Keratinocyte (primary cell): Measurements from ENCODE around the gene EHBP1. TPM values are rescaled to one million over a fixed set of nuclear protein-coding genes. Genes with fewer than 3 reads are reported as not detected.

Source experiments
- DNase-seq: peaks from one replicate; pipeline ENCODE4 v3.0.0-alpha.2; 2011; ENCODE audit warnings: low read depth, missing footprints, low spot score
- FAIRE-seq: peaks from 2 replicates; lab custom pipeline; 2011; peaks lifted over from hg19 to GRCh38; lab: Jason Lieb, UNC
- H2AFZ ChIP-seq: 2 replicates; pipeline ENCODE4 v1.6.0; 2012; ENCODE audit warnings: low read length, control low read depth, inconsistent platforms; ENCODE audit not compliant: control insufficient read depth
- H3K27ac ChIP-seq: 2 replicates; pipeline ENCODE4 v1.5.1; 2011; ENCODE audit warnings: low read length; ENCODE audit not compliant: control insufficient read depth, insufficient read depth
- H3K27me3 ChIP-seq: 3 replicates; pipeline ENCODE4 v1.6.0; 2011; ENCODE audit warnings: low read length; ENCODE audit not compliant: control insufficient read depth, insufficient read depth; ENCODE audit errors: extremely low read depth
- H3K36me3 ChIP-seq, 2 experiments: 2 replicates in 1 of 2; 3 replicates in 1 of 2; pipeline ENCODE4 v1.5.1; 2011; ENCODE audit warnings: low read length in 2 of 2, mild to moderate bottlenecking in 1 of 2; ENCODE audit not compliant: control insufficient read depth in 2 of 2, insufficient read depth in 2 of 2; ENCODE audit errors: extremely low read depth in 1 of 2
- H3K4me1 ChIP-seq: 3 replicates; pipeline ENCODE4 v1.5.1; 2011; ENCODE audit warnings: low read length; ENCODE audit not compliant: control insufficient read depth, insufficient read depth; ENCODE audit errors: extremely low read depth
- H3K4me2 ChIP-seq: 3 replicates; pipeline ENCODE4 v1.6.0; 2011; ENCODE audit warnings: low read depth, low read length; ENCODE audit not compliant: control insufficient read depth, insufficient read depth; ENCODE audit errors: extremely low read depth
- H3K4me3 ChIP-seq, 3 experiments: fragments of 200-600 bp in 1 of 3; sonication (generic) in 1 of 3; 2 replicates in 2 of 3; 3 replicates in 1 of 3; pipeline ENCODE4 v1.5.1; 2011 to 2016; ENCODE audit warnings: low read length in 3 of 3, mild to moderate bottlenecking in 3 of 3, control low read depth in 2 of 3, inconsistent platforms in 1 of 3, low read depth in 1 of 3, mixed read lengths in 1 of 3, mixed run types in 1 of 3, moderate library complexity in 1 of 3; ENCODE audit not compliant: control insufficient read depth in 2 of 3, insufficient read depth in 2 of 3; ENCODE audit errors: extremely low read depth in 1 of 3
- H3K79me2 ChIP-seq: 2 replicates; pipeline ENCODE4 v1.6.0; 2012; ENCODE audit warnings: low read length; ENCODE audit not compliant: control insufficient read depth, insufficient read depth
- H3K9ac ChIP-seq: 3 replicates; pipeline ENCODE4 v1.6.0; 2011; ENCODE audit warnings: low read length; ENCODE audit not compliant: control insufficient read depth, insufficient read depth; ENCODE audit errors: extremely low read depth
- H3K9me1 ChIP-seq: 3 replicates; pipeline ENCODE4 v1.6.0; 2011; ENCODE audit warnings: low read length; ENCODE audit not compliant: control insufficient read depth, insufficient read depth; ENCODE audit errors: extremely low read depth
- H3K9me3 ChIP-seq: 2 replicates; pipeline ENCODE4 v1.5.1; 2012; ENCODE audit warnings: low read depth, low read length; ENCODE audit not compliant: control insufficient read depth
- H4K20me1 ChIP-seq: 3 replicates; pipeline ENCODE4 v1.6.0; 2011; ENCODE audit warnings: low read length; ENCODE audit not compliant: control insufficient read depth, insufficient read depth; ENCODE audit errors: extremely low read depth
- EZH2 ChIP-seq: IDR thresholded peaks from one replicate; pipeline ENCODE4 v1.6.1; 2012; ENCODE audit warnings: inconsistent platforms, mild to moderate bottlenecking, low read length, moderate library complexity
- dilution Hi-C: fragments of 300-500 bp; cut with MboI; formaldehyde crosslinking; loops from one replicate; pipeline ENCODE4 v1.7.0; 2020; ENCODE audit warnings: low sequenced_read_pairs; ENCODE audit not compliant: extremely low pct_ligation_motif_present
- polyA plus RNA-seq, 5 experiments: library from polyadenylated mRNA; depleted of rRNA in 3 of 5; stranded (reverse) in 3 of 5; stranded (forward) in 1 of 5; unstranded in 1 of 5; fragments of >200 nt; gene quantifications; 1 replicate in 1 of 5; 2 replicates in 3 of 5; 3 replicates in 1 of 5; pipeline versions ENCODE4 v1.2.1 to v1.2.3, GENCODE V29; 2011 to 2012; ENCODE audit warnings: missing spikeins in 2 of 5, low read depth in 1 of 5, low replicate concordance in 1 of 5
- TF ChIP-seq, protein P1 (sequence below), 3 experiments: IDR thresholded peaks in 1 of 3; conservative IDR thresholded peaks in 1 of 3; optimal IDR thresholded peaks in 1 of 3; 2 replicates in 2 of 3; 3 replicates in 1 of 3; pipeline versions ENCODE3 to v1.5.1; 2011; ENCODE audit warnings: low read length in 3 of 3, mild to moderate bottlenecking in 3 of 3, moderate library complexity in 2 of 3, control low read depth in 1 of 3, inconsistent platforms in 1 of 3; ENCODE audit not compliant: insufficient read depth in 2 of 3; ENCODE audit errors: extremely low read depth in 1 of 3

Gene EHBP1
- polyA plus RNA-seq, 1 donor (not counting 4 experiments of a cell fraction or from before 2014, with no cell fraction given) = 59.0 TPM

DNA sequence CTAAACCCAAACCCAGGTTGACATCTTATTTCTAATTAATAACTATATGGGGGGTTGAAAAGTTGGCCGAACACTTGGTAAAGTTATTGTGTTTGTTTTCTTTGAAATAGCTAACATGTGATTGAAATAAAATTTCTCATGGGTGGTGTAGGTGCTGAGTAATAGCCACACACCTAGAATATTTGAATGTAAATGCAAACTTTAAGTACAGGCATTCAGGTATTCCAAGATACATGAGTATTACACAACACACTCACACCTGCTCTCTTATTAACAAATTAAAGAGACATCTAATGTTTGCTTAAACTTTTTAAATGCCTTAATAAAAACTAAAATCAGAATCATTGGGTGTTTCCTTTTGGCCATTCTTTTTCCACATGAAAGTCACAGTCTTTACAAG lies 165.5 kb downstream of the EHBP1 start:
- DNase-seq = no peak
- no peaks in the 10 kb centered on the region for H3K4me1 ChIP-seq
- no peak overlapping the region for H3K9ac ChIP-seq
- H3K27ac ChIP-seq = peak overlapping the region; percentile 28
- no peaks in the 10 kb centered on the region for H4K20me1 ChIP-seq
- no peak overlapping the region for H2AFZ ChIP-seq
- H3K4me2 ChIP-seq = no peak overlapping the region
- H3K27me3 ChIP-seq = no peaks in the 10 kb centered on the region
- no peak for FAIRE-seq
- no peaks in the 10 kb centered on the region for H3K79me2 ChIP-seq
- no peaks in the 10 kb centered on the region for H3K9me1 ChIP-seq
- dilution Hi-C loops = no loop called here
- no peak for TF ChIP-seq EZH2
- TF ChIP-seq, protein P1, sequence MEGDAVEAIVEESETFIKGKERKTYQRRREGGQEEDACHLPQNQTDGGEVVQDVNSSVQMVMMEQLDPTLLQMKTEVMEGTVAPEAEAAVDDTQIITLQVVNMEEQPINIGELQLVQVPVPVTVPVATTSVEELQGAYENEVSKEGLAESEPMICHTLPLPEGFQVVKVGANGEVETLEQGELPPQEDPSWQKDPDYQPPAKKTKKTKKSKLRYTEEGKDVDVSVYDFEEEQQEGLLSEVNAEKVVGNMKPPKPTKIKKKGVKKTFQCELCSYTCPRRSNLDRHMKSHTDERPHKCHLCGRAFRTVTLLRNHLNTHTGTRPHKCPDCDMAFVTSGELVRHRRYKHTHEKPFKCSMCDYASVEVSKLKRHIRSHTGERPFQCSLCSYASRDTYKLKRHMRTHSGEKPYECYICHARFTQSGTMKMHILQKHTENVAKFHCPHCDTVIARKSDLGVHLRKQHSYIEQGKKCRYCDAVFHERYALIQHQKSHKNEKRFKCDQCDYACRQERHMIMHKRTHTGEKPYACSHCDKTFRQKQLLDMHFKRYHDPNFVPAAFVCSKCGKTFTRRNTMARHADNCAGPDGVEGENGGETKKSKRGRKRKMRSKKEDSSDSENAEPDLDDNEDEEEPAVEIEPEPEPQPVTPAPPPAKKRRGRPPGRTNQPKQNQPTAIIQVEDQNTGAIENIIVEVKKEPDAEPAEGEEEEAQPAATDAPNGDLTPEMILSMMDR (optimal IDR thresholded peaks at IDR 0.05 in 1 of 3, IDR thresholded peaks at IDR 0.05 in 1 of 3, conservative IDR thresholded peaks at IDR 0.05 in 1 of 3; ENCODE audit: extremely low read depth in 1 of 3, insufficient read depth in 2 of 3, low read length in 3 of 3) = no peak
- H3K4me3 ChIP-seq = no peak overlapping the region
- no peaks in the 10 kb centered on the region for H3K9me3 ChIP-seq
- peaks cover 0 to 13% of the 10 kb centered on the region in 2 experiments for H3K36me3 ChIP-seq

DNA sequence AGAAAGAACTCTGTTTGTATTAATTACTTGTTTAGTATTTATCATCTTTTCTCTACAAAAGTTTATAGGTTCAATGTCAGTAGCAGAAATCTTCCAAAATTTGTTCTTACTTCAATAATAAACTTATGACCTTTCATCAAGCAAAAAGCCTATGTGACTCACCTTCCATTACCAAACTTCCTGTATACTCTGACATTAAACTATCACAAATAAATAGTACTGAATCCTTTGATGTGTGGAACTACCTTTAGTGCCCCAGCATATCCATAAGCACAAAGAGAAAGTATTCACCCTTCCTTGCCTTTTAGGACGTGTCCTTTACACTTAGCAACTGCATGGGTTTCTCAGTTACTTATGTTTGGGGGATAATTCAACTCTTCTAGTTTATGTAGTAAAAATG lies 166.0 kb downstream of the EHBP1 start:
- H3K27ac ChIP-seq = no peak overlapping the region
- FAIRE-seq (no peak), DNase-seq (no peak)
- no peaks in the 10 kb centered on the region for H3K9me3 ChIP-seq
- H3K27me3 ChIP-seq = no peaks in the 10 kb centered on the region
- no peak overlapping the region for H3K4me2 ChIP-seq
- H3K79me2 ChIP-seq = no peaks in the 10 kb centered on the region
- H3K4me3 ChIP-seq = no peak overlapping the region
- H3K36me3 ChIP-seq = peaks cover 0 to 14% of the 10 kb centered on the region in 2 experiments
- dilution Hi-C loops = no loop called here
- H2AFZ ChIP-seq = no peak overlapping the region
- H4K20me1 ChIP-seq = no peaks in the 10 kb centered on the region
- no peaks in the 10 kb centered on the region for H3K4me1 ChIP-seq
- TF ChIP-seq, protein P1 (optimal IDR thresholded peaks at IDR 0.05 in 1 of 3, IDR thresholded peaks at IDR 0.05 in 1 of 3, conservative IDR thresholded peaks at IDR 0.05 in 1 of 3; ENCODE audit: extremely low read depth in 1 of 3, insufficient read depth in 2 of 3, low read length in 3 of 3) = no peak
- no peak for TF ChIP-seq EZH2
- H3K9me1 ChIP-seq = no peaks in the 10 kb centered on the region
- no peak overlapping the region for H3K9ac ChIP-seq
